ENCODE results near the gene TM4SF4. TPM values are rescaled to one million over a fixed set of nuclear protein-coding genes. Genes with fewer than 3 reads are reported as not detected.
"Not testable (repeated sequence)": the region's sequence is repeated elsewhere in the genome, so short reads cannot be mapped to it uniquely, and the experiment has no call there.

The TM4SF4 gene
- total RNA-seq, 1 donor from 2014 or later, result not detected

DNA sequence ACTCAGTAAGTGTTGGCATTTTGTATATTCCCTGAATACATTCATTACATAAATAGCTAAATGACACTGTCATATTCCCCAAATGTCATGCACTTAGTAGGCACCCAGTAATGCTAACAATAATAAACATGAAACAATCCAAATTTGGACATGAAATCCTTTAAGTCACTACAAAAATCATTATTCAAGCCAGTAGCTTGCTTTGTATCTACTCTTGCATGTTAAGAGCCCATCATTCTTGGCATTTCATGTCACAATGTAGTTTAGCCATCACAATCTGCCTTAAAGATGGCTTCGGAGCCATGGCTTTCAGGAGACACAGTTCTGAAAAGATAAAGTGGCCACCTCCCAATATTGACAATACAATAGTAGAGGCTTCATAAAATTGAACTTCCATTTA lies 32.9 kb upstream of the TM4SF4 start:
- TF ChIP-seq, protein P1, sequence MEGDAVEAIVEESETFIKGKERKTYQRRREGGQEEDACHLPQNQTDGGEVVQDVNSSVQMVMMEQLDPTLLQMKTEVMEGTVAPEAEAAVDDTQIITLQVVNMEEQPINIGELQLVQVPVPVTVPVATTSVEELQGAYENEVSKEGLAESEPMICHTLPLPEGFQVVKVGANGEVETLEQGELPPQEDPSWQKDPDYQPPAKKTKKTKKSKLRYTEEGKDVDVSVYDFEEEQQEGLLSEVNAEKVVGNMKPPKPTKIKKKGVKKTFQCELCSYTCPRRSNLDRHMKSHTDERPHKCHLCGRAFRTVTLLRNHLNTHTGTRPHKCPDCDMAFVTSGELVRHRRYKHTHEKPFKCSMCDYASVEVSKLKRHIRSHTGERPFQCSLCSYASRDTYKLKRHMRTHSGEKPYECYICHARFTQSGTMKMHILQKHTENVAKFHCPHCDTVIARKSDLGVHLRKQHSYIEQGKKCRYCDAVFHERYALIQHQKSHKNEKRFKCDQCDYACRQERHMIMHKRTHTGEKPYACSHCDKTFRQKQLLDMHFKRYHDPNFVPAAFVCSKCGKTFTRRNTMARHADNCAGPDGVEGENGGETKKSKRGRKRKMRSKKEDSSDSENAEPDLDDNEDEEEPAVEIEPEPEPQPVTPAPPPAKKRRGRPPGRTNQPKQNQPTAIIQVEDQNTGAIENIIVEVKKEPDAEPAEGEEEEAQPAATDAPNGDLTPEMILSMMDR (IDR thresholded peaks at IDR 0.05), result no peak
- TF ChIP-seq POLR2A (IDR thresholded peaks at IDR 0.05) (no peak), POLR2AphosphoS5 (IDR thresholded peaks at IDR 0.05; ENCODE audit: insufficient read depth in 1 of 2, low read depth in 1 of 2) (no peak)
- H3K27ac ChIP-seq, result no peak overlapping the region
- intact Hi-C loops (cut with DNase I), result no loop called here
- no peaks in the 10 kb centered on the region for H3K9me3 ChIP-seq
- no peak overlapping the region for H3K4me3 ChIP-seq
- no peaks in the 10 kb centered on the region for H3K36me3 ChIP-seq
- no peaks in the 10 kb centered on the region for H3K27me3 ChIP-seq
- no peaks in the 10 kb centered on the region for H3K4me1 ChIP-seq
- DNase-seq (ENCODE audit: extremely low spot score in 2 of 2), result no peak

DNA sequence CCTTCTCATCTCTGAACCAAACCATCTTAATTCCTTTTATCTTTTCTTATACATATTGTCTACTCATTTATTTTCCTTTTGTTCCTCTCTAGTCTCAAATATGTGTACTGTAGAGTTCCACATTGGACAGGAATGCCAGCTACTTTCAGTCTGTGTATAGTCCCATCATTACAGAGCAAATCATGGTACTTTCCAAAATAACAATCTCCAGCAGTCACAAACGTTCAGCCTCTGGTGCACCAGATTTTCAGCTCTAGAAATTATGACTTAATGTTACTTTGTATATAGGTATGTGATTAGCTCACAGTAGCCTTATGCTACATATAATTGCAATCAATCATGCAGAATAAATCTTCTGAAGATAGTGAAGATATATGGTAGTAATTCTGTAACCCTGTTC lies 32.5 kb upstream of the TM4SF4 start:
- Histone ChIP-seq H3K36me3 (no peaks in the 10 kb centered on the region), H3K4me1 (no peaks in the 10 kb centered on the region), H3K4me3 (no peak overlapping the region), H3K27ac (no peak overlapping the region), H3K9me3 (no peaks in the 10 kb centered on the region), H3K27me3 (no peaks in the 10 kb centered on the region)
- no peak for DNase-seq (ENCODE audit: extremely low spot score in 2 of 2)
- intact Hi-C loops (cut with DNase I), result no loop called here
- TF ChIP-seq POLR2A (IDR thresholded peaks at IDR 0.05) (no peak), POLR2AphosphoS5 (IDR thresholded peaks at IDR 0.05; ENCODE audit: insufficient read depth in 1 of 2, low read depth in 1 of 2) (no peak)
- TF ChIP-seq, protein P1 (IDR thresholded peaks at IDR 0.05), result no peak

DNA sequence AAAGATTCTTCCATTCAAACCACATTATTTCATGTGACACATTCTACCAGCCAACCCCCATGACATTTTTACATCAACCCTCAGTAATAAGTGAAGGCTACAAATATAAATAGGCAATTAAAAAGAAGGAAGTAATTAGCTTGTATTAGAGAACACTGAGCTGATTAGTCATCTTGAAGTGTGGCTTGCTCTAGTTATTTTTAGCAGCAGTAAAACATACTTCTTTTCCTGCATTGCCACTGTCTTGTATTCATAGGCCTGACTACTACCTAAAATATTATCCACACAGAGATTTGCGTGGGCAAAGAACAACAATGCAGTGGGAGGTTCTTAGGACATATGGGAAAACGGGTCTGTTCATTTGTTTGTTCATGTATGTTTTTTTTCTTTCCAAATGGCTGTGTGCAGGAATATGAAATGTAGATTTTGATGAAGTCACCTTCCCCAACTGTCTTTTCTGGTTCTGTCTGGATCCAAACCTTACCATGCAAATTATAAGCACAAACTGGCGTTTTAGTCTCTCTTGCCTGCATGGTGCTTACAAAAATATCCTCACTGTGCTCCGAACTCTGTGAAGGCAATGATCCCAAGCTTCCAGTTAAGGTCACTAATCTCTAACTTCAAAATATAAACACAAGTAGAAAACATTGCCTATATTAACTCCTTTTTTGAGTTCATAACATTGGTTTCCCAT lies 31.5 kb upstream of the TM4SF4 start:
- Histone ChIP-seq H3K27me3 (no peaks in the 10 kb centered on the region), H3K27ac (no peak overlapping the region), H3K4me3 (no peak overlapping the region), H3K4me1 (no peaks in the 10 kb centered on the region), H3K36me3 (no peaks in the 10 kb centered on the region), H3K9me3 (no peaks in the 10 kb centered on the region)
- DNase-seq (ENCODE audit: extremely low spot score in 2 of 2), result no peak
- intact Hi-C loops (cut with DNase I), result no loop called here
- TF ChIP-seq POLR2A (IDR thresholded peaks at IDR 0.05) (no peak), POLR2AphosphoS5 (IDR thresholded peaks at IDR 0.05; ENCODE audit: insufficient read depth in 1 of 2, low read depth in 1 of 2) (no peak)
- TF ChIP-seq, protein P1 (IDR thresholded peaks at IDR 0.05), result no peak

DNA sequence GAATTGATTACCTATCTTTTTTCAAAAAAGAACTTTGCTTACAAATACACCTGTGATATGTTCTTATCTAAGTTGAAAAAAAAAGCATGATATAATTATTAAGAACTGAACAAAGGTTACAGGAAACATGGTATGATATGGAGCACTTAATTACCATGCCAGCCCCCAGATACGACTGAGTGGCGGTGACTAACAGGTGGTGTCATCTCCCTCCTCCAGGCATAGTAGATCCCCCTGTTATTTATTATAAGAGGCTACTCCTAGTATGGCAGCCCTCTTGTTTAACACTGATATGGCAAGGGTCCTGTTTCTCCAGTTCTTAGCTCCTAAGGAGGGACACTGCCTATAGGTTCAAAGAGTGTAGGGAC lies 31.0 kb upstream of the TM4SF4 start:
- intact Hi-C loops (cut with DNase I), result no loop called here
- no peak overlapping the region for H3K27ac ChIP-seq
- H3K4me3 ChIP-seq, result no peak overlapping the region
- no peaks in the 10 kb centered on the region for H3K9me3 ChIP-seq
- no peaks in the 10 kb centered on the region for H3K4me1 ChIP-seq
- no peak for TF ChIP-seq POLR2AphosphoS5 (IDR thresholded peaks at IDR 0.05; ENCODE audit: insufficient read depth in 1 of 2, low read depth in 1 of 2)
- TF ChIP-seq, protein P1 (IDR thresholded peaks at IDR 0.05), result no peak
- TF ChIP-seq POLR2A (IDR thresholded peaks at IDR 0.05), result no peak
- no peaks in the 10 kb centered on the region for H3K27me3 ChIP-seq
- no peaks in the 10 kb centered on the region for H3K36me3 ChIP-seq
- no peak for DNase-seq (ENCODE audit: extremely low spot score in 2 of 2)

DNA sequence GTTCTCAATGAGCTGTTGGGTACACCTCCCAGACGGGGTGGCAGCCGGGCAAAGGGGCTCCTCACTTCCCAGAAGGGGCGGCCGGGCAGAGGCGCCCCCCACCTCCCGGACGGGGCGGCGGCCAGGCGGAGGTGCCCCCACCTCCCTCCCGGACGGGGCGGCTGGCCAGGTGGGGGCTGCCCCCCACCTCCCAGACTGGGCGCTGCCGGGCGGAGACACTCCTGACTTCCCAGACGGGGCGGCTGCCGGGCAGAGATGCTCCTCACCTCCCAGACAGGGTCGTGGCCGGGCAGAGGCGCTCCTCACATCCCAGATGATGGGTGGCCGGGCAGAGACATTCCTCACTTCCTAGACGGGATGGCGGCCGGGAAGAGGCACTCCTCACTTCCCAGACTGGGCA lies 29.6 kb upstream of the TM4SF4 start:
- H3K36me3 ChIP-seq; DNase-seq (ENCODE audit: extremely low spot score in 2 of 2); H3K4me3 ChIP-seq; H3K4me1 ChIP-seq; H3K9me3 ChIP-seq; H3K27ac ChIP-seq; H3K27me3 ChIP-seq; intact Hi-C loops (cut with DNase I): not testable (repeated sequence)

Measured in vagina (tissue), 2 donors.